DOHH2 (cell line): Measurements from ENCODE around the gene GINS1.

Experiments
- H3F3A ChIP-seq: fragments of 200-600 bp; sonication (generic), shearing (Covaris generic); 2 replicates; pipeline ENCODE4 v1.6.0; 2016; ENCODE audit warnings: antibody characterized with exemption, mild to moderate bottlenecking; ENCODE audit not compliant: control insufficient read depth, insufficient read depth
- H3K27ac ChIP-seq: fragments of 200-600 bp; sonication (generic); 2 replicates; pipeline ENCODE4 v1.5.1; 2014; ENCODE audit warnings: low read depth, mild to moderate bottlenecking, low read length, moderate library complexity
- H3K27me3 ChIP-seq: fragments of 200-600 bp; sonication (generic); 2 replicates; pipeline ENCODE4 v1.6.1; 2014; ENCODE audit warnings: mild to moderate bottlenecking, low read length, mixed read lengths; ENCODE audit not compliant: control insufficient read depth
- H3K36me3 ChIP-seq: fragments of 200-600 bp; sonication (generic); 2 replicates; pipeline ENCODE4 v1.6.1; 2014; ENCODE audit warnings: mild to moderate bottlenecking, low read length, moderate library complexity, mixed read lengths; ENCODE audit not compliant: control insufficient read depth
- H3K4me1 ChIP-seq: fragments of 200-600 bp; sonication (generic); 2 replicates; pipeline ENCODE4 v1.6.1; 2014; ENCODE audit warnings: mild to moderate bottlenecking, low read length, mixed read lengths; ENCODE audit not compliant: control insufficient read depth
- H3K4me2 ChIP-seq: fragments of 200-600 bp; sonication (generic); 2 replicates; pipeline ENCODE4 v1.6.0; 2014; ENCODE audit warnings: mild to moderate bottlenecking, low read length, moderate library complexity
- H3K4me3 ChIP-seq: fragments of 200-600 bp; sonication (generic); 2 replicates; pipeline ENCODE4 v1.5.1; 2014; ENCODE audit warnings: mild to moderate bottlenecking, low read length, mixed read lengths
- H3K79me2 ChIP-seq: fragments of 200-600 bp; sonication (generic); 2 replicates; pipeline ENCODE4 v1.6.1; 2014; ENCODE audit warnings: mild to moderate bottlenecking, low read length, mixed read lengths; ENCODE audit not compliant: control insufficient read depth
- H3K9me2 ChIP-seq: fragments of 200-600 bp; sonication (generic); replicated peaks from 2 replicates; pipeline ENCODE4 v1.6.1; 2014; ENCODE audit warnings: mild to moderate bottlenecking, low read length, mixed read lengths; ENCODE audit not compliant: control insufficient read depth
- H3K9me3 ChIP-seq: fragments of 200-600 bp; sonication (generic); 2 replicates; pipeline ENCODE4 v1.6.1; 2014; ENCODE audit warnings: antibody characterized with exemption, low read length, mixed read lengths; ENCODE audit not compliant: control insufficient read depth, insufficient read depth
- H4K20me1 ChIP-seq: fragments of 200-600 bp; sonication (generic); 2 replicates; pipeline ENCODE4 v1.6.0; 2014; ENCODE audit warnings: low read depth, mild to moderate bottlenecking, antibody characterized with exemption, low read length, moderate library complexity; ENCODE audit not compliant: control insufficient read depth, insufficient read depth
- EZH2phosphoT487 ChIP-seq: fragments of 200-600 bp; sonication (generic); IDR thresholded peaks from 2 replicates; pipeline ENCODE4 v1.6.1; 2017; ENCODE audit warnings: borderline replicate concordance, mild to moderate bottlenecking, antibody characterized with exemption, low read length, moderate library complexity, mixed read lengths
- TF ChIP-seq, protein P1 (sequence below): fragments of 200-600 bp; sonication (generic); IDR thresholded peaks from one replicate; pipeline ENCODE4 v1.5.1; 2014; ENCODE audit warnings: antibody characterized with exemption, mild to moderate bottlenecking, low read depth, low read length; ENCODE audit not compliant: poor library complexity, severe bottlenecking

Gene GINS1

DNA sequence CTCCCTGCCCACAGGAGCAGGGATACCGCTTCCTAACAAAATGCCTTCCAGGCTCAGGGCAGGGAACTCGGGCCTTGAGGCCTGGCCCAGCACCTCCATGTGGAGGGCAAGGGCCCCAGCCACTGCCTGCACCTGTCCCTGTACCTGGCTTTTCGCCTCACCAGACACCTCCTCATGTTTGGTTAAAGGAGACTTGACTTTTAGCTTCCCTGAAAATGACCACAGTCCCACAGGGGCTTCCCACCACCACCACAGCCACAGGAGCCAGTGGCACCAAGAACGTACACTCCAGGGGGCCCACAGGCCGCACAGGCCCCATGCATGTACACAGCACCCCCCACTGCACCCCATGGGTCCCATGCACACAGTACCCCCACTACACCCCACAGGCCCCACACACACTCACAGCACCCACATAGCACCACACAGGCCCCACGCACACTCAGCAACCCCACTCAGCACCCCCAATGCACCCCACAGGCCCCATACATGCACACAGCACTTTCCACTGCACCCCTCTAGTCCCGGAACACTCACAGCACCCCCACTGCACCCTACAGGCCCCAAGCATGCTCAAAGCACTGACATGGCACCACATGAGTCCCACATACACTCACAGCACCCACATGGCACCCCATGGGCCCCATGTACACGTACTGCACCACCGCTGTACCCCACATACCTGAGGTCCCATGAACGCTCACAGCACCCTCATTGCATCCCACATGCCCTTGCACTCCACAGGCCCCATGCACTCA, 86.5 kb downstream of the GINS1 start:
- Histone ChIP-seq H3K4me2 (no peak overlapping the region), H3K9me2 (no peaks in the 10 kb centered on the region), H4K20me1 (no peaks in the 10 kb centered on the region; the same call in 1 of the 2 replicates), H3K27me3 (no peaks in the 10 kb centered on the region), H3K4me3 (no peak overlapping the region), H3F3A (no peaks in the 10 kb centered on the region), H3K36me3 (no peaks in the 10 kb centered on the region), H3K27ac (no peak overlapping the region), H3K4me1 (no peaks in the 10 kb centered on the region), H3K9me3 (no peaks in the 10 kb centered on the region), H3K79me2 (no peaks in the 10 kb centered on the region)
- TF ChIP-seq, protein P1, sequence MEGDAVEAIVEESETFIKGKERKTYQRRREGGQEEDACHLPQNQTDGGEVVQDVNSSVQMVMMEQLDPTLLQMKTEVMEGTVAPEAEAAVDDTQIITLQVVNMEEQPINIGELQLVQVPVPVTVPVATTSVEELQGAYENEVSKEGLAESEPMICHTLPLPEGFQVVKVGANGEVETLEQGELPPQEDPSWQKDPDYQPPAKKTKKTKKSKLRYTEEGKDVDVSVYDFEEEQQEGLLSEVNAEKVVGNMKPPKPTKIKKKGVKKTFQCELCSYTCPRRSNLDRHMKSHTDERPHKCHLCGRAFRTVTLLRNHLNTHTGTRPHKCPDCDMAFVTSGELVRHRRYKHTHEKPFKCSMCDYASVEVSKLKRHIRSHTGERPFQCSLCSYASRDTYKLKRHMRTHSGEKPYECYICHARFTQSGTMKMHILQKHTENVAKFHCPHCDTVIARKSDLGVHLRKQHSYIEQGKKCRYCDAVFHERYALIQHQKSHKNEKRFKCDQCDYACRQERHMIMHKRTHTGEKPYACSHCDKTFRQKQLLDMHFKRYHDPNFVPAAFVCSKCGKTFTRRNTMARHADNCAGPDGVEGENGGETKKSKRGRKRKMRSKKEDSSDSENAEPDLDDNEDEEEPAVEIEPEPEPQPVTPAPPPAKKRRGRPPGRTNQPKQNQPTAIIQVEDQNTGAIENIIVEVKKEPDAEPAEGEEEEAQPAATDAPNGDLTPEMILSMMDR, result no peak

GRCh38 chr20:25494506-25495188, 87.2 kb downstream of the GINS1 start:
- Histone ChIP-seq H3F3A (no peaks in the 10 kb centered on the region), H3K36me3 (no peaks in the 10 kb centered on the region), H3K4me3 (no peak overlapping the region), H3K4me1 (no peaks in the 10 kb centered on the region), H3K9me3 (no peaks in the 10 kb centered on the region), H3K4me2 (no peak overlapping the region), H3K79me2 (no peaks in the 10 kb centered on the region), H3K9me2 (no peaks in the 10 kb centered on the region), H3K27me3 (no peaks in the 10 kb centered on the region), H3K27ac (no peak overlapping the region), H4K20me1 (no peaks in the 10 kb centered on the region; the same call in 1 of the 2 replicates)
- TF ChIP-seq, protein P1, result no peak
- no peak for TF ChIP-seq EZH2phosphoT487

- Histone ChIP-seq H3K9me3 (no peaks in the 10 kb centered on the region), H3K9me2 (no peaks in the 10 kb centered on the region), H3K27me3 (no peaks in the 10 kb centered on the region), H4K20me1 (no peaks in the 10 kb centered on the region; the same call in 1 of the 2 replicates), H3K4me1 (no peaks in the 10 kb centered on the region), H3K27ac (no peak overlapping the region), H3K4me2 (no peak overlapping the region), H3K36me3 (no peaks in the 10 kb centered on the region), H3K4me3 (no peak overlapping the region), H3F3A (no peaks in the 10 kb centered on the region), H3K79me2 (no peaks in the 10 kb centered on the region)
- TF ChIP-seq, protein P1, result no peak
- TF ChIP-seq EZH2phosphoT487, result no peak
Observed at GRCh38 chr20:25495189-25495824, 87.8 kb downstream of the GINS1 start.
